Kidney (tissue), 14 donors: ENCODE results near the gene CAMTA1. TPM values are rescaled to one million over a fixed set of nuclear protein-coding genes. Genes with fewer than 3 reads are reported as not detected.

Source experiments
- DNase-seq, 5 donors: peaks; one replicate each; pipeline ENCODE4 v3.0.0-alpha.2; 2013 to 2020
- FAIRE-seq: peaks from 2 replicates; lab custom pipeline; 2012; peaks lifted over from hg19 to GRCh38; lab: Jason Lieb, UNC
- H3K27ac ChIP-seq, 2 donors: one replicate each; pipeline ENCODE4 v1.7.0; 2013; ENCODE audit warnings: low read depth in 2 of 2, low read length in 2 of 2, inconsistent platforms in 1 of 2
- H3K27me3 ChIP-seq: one replicate; pipeline ENCODE4 v1.7.1; 2013; ENCODE audit warnings: low read length, inconsistent platforms; ENCODE audit not compliant: control insufficient read depth, insufficient read depth
- H3K36me3 ChIP-seq, 3 donors: one replicate each; pipeline versions ENCODE4 v1.7.0 to v1.7.1; 2013; ENCODE audit warnings: low read length in 3 of 3, control low read depth in 1 of 3, inconsistent platforms in 1 of 3; ENCODE audit not compliant: insufficient read depth in 3 of 3, control insufficient read depth in 2 of 3
- H3K4me1 ChIP-seq, 3 donors: one replicate each; pipeline versions ENCODE4 v1.7.0 to v1.7.1; 2013; ENCODE audit warnings: low read length in 3 of 3, inconsistent platforms in 1 of 3, low read depth in 1 of 3; ENCODE audit not compliant: control insufficient read depth in 2 of 3, insufficient read depth in 2 of 3
- H3K4me3 ChIP-seq, 3 donors: one replicate each; pipeline versions ENCODE4 v1.7.0 to v1.8.1; 2013; ENCODE audit warnings: low read length in 3 of 3, control low read depth in 1 of 3, inconsistent platforms in 1 of 3
- H3K9ac ChIP-seq, 3 donors: one replicate each; pipeline versions ENCODE4 v1.7.0 to v1.7.1; 2013; ENCODE audit warnings: low read length in 3 of 3, control low read depth in 1 of 3, inconsistent platforms in 1 of 3
- H3K9me3 ChIP-seq, 3 donors: one replicate each; pipeline versions ENCODE4 v1.7.0 to v1.7.1; 2013; ENCODE audit warnings: low read length in 3 of 3, control low read depth in 1 of 3, inconsistent platforms in 1 of 3; ENCODE audit not compliant: control insufficient read depth in 2 of 3, insufficient read depth in 1 of 3
- intact Hi-C: fragments of 100-400 bp; cut with DNase I; formaldehyde crosslinking; loops from one replicate; pipeline ENCODE4 v1.11.1; 2022
- polyA plus RNA-seq: library from polyadenylated mRNA; stranded (reverse); fragments of 350-450 nt; fragmentation: Illumina TruSeq; extraction: RNeasy Lipid Tissue Mini Kit (QIAGEN cat#74804); gene quantifications from one replicate; pipeline ENCODE4 v1.2.3, GENCODE V29; 2014; ENCODE audit warnings: low read depth, low replicate concordance; ENCODE audit not compliant: insufficient read depth
- total RNA-seq: library from RNA; stranded (reverse); fragmentation: NEBNext Ultra II Directional; extraction: Animal tissue kit (Norgen Biotek cat#: 25700); gene quantifications from one replicate; pipeline ENCODE4 v1.2.1, GENCODE V29; 2021
- TF ChIP-seq, protein P1 (sequence below): IDR thresholded peaks from 3 replicates; pipeline ENCODE4 v1.5.1; 2012; ENCODE audit warnings: mild to moderate bottlenecking, moderate library complexity, borderline replicate concordance; ENCODE audit not compliant: insufficient read depth; ENCODE audit errors: extremely low read depth
- donor health status: control.
- donor health status: control.
- donor health status: control.
- donor health status: control.
- donor health status: control.
- donor health status: DM: yes; HTN: yes; CAD: no.
- donor health status: Normal renal cell carcinoma (clear cell type).

The CAMTA1 gene
- total and polyA plus RNA-seq, 2 donors from 2014 or later = 79.0 to 170 TPM

DNA sequence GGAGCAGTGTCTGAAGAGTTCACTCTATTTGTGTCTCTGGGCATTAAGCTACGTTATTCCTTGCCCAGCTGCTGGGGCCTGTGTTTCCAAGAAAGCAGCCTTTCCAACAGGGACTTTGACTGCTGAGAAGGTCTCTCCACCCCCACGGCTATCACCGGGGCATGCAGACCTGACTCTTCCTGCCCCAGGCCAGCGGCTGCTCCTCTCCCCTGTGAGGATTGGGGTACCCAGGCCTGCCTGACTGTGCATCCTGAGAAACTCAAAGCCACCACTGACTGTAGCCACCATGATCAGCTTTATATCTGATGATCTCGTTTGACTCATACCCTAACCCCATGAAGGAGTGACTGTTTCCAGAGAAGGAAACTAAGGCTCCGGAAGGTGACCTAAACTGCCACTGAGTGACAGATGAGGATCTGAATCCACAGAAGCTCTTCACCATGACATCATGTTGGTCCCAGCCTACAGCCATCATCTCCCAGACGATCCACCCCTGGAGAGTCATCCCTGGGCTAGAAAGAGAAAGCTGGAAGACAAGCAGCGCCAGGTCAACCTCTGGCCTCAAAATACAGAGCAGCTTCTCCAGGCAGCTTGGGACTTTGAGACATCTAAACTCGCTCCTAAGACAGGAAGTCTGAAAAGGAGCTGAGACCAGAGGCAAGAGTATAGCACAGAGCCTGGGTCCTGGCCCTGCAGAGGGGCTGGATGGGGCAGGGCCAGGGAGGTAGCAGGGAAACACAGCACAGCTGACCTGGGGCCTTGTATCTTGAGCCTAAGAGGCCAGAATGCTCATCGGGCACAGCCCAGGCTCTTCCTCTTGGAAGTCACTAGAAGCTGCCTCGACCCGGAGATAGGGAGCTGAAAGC is 741.8 kb downstream of the CAMTA1 start:
- FAIRE-seq (no peak), DNase-seq (peak in 1 of 5 donors; percentile 21)
- H3K27me3 ChIP-seq = no peaks in the 10 kb centered on the region
- H3K36me3 ChIP-seq = no peaks in the 10 kb centered on the region
- no peaks in the 10 kb centered on the region for H3K9me3 ChIP-seq
- no peaks in the 10 kb centered on the region for H3K4me1 ChIP-seq
- no peak overlapping the region for H3K9ac ChIP-seq
- TF ChIP-seq, protein P1, sequence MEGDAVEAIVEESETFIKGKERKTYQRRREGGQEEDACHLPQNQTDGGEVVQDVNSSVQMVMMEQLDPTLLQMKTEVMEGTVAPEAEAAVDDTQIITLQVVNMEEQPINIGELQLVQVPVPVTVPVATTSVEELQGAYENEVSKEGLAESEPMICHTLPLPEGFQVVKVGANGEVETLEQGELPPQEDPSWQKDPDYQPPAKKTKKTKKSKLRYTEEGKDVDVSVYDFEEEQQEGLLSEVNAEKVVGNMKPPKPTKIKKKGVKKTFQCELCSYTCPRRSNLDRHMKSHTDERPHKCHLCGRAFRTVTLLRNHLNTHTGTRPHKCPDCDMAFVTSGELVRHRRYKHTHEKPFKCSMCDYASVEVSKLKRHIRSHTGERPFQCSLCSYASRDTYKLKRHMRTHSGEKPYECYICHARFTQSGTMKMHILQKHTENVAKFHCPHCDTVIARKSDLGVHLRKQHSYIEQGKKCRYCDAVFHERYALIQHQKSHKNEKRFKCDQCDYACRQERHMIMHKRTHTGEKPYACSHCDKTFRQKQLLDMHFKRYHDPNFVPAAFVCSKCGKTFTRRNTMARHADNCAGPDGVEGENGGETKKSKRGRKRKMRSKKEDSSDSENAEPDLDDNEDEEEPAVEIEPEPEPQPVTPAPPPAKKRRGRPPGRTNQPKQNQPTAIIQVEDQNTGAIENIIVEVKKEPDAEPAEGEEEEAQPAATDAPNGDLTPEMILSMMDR = no peak
- intact Hi-C loops = no loop called here
- H3K4me3 ChIP-seq = no peak overlapping the region
- no peak overlapping the region for H3K27ac ChIP-seq

DNA sequence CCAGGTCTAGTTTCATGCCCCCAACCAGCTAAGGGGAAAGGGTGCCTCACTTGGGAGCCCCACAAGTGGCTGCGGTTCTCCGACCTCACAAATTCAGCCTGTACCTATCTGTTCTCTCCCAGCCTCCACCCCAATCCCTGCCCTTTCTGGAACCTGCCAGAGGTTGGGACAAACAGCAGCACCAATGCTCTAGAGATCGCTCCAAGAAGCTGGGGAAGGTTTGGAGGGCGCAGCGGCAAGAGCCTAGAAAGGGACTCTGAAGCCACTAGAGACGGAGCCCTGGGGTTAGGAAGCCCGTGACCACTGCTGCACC is 742.4 kb downstream of the CAMTA1 start:
- intact Hi-C loops = no loop called here
- Histone ChIP-seq H3K9me3 (no peaks in the 10 kb centered on the region), H3K27me3 (no peaks in the 10 kb centered on the region), H3K36me3 (no peaks in the 10 kb centered on the region), H3K4me1 (peaks cover 0 to 1% (median 0%) of the 10 kb centered on the region in 3 donors), H3K9ac (no peak overlapping the region), H3K27ac (no peak overlapping the region), H3K4me3 (no peak overlapping the region)
- no peak for FAIRE-seq
- DNase-seq = peak in 2 of 5 donors; percentile 9 to 43
- TF ChIP-seq, protein P1 = no peak

DNA sequence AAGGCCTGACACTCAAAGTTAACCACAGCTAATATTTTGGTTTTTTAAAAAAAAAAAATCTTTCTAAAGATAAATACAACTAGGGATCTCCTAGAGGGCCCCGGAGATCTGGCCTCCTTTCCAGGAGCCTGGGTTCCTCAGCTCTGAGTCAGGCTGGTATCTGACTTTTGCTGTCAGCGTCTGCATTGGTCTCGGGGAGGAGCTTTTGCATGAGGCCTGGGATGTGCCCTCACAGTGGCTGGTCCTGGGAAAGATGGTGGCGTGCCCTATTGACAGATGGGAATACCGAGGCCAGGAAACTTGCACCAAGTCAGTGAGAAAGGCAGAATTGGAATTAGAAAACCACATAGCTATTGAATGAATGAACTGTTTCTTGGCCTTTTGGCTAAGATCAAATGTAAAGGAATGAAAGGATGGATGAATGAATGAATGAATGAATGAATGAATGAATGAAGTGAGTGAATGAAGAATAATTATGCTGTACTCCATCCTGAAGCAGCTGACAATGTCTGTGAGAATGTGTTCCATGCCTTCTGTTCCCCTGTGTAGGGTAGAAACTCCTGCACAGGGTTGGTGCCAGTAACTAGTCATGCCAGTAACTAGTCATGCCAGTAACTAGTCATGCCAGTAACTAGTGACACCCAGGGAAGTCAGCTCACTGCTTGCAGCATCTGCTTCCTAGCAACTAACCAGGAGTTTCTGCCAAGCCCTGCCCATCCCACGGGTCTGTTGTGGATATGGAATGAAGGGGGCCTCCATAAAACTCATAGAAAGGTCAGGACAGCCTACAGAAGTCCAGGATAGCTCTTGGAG is 743.3 kb downstream of the CAMTA1 start:
- H3K9me3 ChIP-seq = no peaks in the 10 kb centered on the region
- H3K4me1 ChIP-seq = peaks cover 0 to 4% (median 2%) of the 10 kb centered on the region in 3 donors
- DNase-seq (peak in 2 of 5 donors; percentile 15 to 32), FAIRE-seq (no peak)
- intact Hi-C loops = no loop called here
- TF ChIP-seq, protein P1 = no peak
- no peak overlapping the region for H3K9ac ChIP-seq
- H3K36me3 ChIP-seq = no peaks in the 10 kb centered on the region
- H3K27ac ChIP-seq = no peak overlapping the region
- H3K4me3 ChIP-seq = no peak overlapping the region
- H3K27me3 ChIP-seq = no peaks in the 10 kb centered on the region
